GM12875 (cell line): Measurements from ENCODE around the gene TENM3.

ENCODE experiments used
- H3K4me3 ChIP-seq: one replicate; pipeline ENCODE4 v1.5.1; 2011; ENCODE audit warnings: low read depth, low read length, control low read depth
- CTCF ChIP-seq: IDR thresholded peaks from 2 replicates; pipeline ENCODE4 v1.5.1; 2011; ENCODE audit warnings: low read depth, mild to moderate bottlenecking, control low read depth, inconsistent platforms, low read length, moderate library complexity, borderline replicate concordance; ENCODE audit not compliant: insufficient read depth

TENM3 gene

GRCh38 chr4:182653596-182653995 lies 410.4 kb downstream of the TENM3 start:
- no peak for TF ChIP-seq CTCF
- H3K4me3 ChIP-seq, result no peak overlapping the region

- TF ChIP-seq CTCF, result no peak
- no peak overlapping the region for H3K4me3 ChIP-seq
Measured at GRCh38 chr4:182655340-182655739, 412.1 kb downstream of the TENM3 start.

- TF ChIP-seq CTCF, result no peak
Measured at GRCh38 chr4:182662551-182662950, 419.3 kb downstream of the TENM3 start.

GRCh38 chr4:182671231-182671630 lies 428.0 kb downstream of the TENM3 start:
- TF ChIP-seq CTCF, result no peak
- no peak overlapping the region for H3K4me3 ChIP-seq

More at GRCh38 chr4:182662551-182662950, 419.3 kb downstream of the TENM3 start:
- H3K4me3 ChIP-seq, result no peak overlapping the region

GRCh38 chr4:182671749-182672148 lies 428.5 kb downstream of the TENM3 start:
- TF ChIP-seq CTCF, result no peak
- no peak overlapping the region for H3K4me3 ChIP-seq

- H3K4me3 ChIP-seq, result no peak overlapping the region
- TF ChIP-seq CTCF, result no peak
Measured at GRCh38 chr4:182678590-182678989, 435.4 kb downstream of the TENM3 start.

GRCh38 chr4:182679533-182679932 lies 436.3 kb downstream of the TENM3 start:
- H3K4me3 ChIP-seq, result no peak overlapping the region
- TF ChIP-seq CTCF, result no peak
